ENCODE results near the gene ZNF595.
"Not testable (repeated sequence)": the region's sequence is repeated elsewhere in the genome, so short reads cannot be mapped to it uniquely, and the experiment has no call there.

ZNF595 gene

DNA sequence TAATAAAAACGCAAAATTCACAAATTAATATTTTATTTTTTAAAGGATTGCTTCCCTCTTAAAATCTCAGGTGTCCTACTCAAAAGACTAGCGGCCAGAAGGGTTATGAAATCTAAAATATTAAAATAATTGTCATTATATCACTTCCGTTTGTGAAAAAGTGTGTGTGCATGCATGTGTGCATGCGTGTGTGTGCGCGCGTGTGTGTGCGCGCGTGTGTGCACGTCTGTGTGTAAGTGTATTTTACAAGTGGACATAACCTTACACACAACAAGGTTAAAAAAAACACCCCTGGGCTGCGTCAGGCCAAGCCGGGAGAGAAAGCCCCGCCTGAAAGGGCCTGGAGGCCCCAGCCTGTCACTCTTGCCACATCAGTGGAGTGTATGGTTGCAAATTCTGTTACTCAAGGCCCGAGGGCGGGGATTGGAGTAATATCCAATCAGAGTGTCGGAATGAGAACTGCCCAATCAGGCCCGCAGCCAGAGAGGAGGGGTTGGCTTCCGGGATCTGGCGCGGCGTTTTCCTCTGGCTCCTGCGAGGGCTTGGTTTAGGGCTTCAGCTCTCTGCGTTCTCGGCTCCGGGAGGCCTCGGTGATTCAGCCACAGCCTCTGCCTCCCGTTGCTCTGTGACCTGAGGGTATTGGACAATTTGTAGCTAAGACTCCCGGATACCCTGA, at the start of gene ZNF595:
Gene ZNF595, plus strand, starts transcription at position 518 of the 676 bp plus-strand sequence. CDS start 168 bp downstream, outside the sequence.
- not testable (repeated sequence) for DNase-seq

DNA sequence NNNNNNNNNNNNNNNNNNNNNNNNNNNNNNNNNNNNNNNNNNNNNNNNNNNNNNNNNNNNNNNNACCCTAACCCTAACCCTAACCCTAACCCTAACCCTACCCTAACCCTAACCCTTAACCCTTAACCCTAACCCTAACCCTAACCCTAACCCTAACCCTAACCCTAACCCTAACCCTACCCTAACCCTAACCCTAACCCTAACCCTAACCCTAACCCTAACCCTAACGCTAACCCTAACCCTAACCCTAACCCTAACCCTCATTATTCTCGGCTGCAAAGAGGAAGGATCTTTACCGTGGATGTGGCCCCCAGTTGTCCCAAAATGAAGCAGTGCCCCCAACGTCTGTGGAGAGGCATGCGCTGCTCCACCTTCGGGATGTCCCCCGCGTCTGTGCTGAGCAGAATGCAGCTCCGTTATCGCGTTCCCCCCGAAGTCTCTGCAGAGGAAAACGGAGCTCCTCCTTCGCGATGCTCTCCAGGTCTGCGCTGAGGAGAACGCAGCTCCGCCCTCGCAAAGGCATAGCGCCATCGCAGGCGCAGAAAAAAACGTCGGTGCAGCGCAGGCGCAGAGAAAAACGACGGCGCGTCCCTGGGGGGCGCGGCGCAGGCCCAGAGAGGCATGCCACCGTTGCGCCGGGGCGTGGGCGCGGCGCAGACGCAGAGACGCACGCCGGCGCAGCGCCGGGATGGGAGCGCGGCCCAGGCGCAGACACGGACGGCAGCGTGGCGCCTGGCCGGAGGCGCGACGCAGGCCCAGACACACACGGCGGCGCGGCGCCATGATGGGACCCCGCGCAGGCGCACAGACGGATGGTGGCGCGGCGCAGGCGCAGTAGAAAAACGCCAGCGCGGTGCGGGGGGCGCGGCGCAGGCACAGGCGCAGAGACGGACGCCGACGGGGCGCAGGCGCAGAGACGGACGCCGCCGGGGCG, 42.9 kb upstream of the ZNF595 start:
- DNase-seq = not testable (repeated sequence)

- not testable (repeated sequence) for DNase-seq
Measured at GRCh38 chr4:11095-11815, 41.9 kb upstream of the ZNF595 start.

DNA sequence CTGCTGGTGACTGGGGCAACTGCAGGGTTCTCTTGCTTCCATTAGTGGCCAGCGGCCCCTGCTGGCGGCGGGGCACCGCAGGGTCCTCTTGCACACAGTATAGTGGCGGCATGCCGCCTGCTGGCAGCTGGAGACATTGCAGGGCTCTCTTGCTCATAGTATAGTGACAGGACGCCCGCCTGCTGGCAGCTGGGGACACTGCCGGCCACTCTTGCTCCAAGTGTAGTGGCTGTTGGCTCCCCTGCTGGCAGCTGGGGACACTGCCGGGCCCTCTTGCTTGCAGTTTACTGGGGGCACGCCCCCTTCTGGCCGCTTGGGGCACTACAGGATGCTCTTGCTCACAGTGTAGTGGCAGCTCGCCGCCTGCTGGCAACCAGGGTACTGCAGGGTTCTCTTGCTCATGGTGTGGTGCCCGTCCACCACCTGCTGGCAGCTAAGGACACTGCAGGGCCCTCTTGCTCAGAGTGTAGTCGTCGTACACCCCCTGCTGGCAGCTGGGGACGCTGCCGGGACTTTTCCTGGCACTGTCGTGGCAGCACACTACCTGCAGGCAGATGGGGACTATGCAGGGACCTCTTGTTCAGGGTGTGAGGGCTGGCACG, 41.2 kb upstream of the ZNF595 start:
- DNase-seq = not testable (repeated sequence)

DNA sequence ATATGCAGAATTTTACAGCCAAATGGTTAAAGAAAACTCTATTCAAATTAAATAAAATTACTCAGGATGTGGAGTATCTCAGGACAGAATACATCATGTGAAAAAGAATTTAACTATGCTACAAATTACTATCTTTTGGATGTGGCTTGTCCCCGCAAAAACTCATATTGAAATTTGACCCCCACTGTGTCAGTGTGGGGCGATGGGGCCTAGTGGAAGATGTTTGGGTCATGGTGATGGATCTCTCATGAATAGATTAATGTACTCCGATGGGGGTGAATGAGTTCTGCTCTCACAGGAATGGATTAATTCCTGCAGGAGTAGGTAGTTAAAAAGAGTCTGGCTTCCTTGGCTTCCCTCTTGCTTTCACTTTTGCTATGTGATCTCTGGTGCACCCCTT, 35.0 kb upstream of the ZNF595 start:
- not testable (repeated sequence) for DNase-seq

DNA sequence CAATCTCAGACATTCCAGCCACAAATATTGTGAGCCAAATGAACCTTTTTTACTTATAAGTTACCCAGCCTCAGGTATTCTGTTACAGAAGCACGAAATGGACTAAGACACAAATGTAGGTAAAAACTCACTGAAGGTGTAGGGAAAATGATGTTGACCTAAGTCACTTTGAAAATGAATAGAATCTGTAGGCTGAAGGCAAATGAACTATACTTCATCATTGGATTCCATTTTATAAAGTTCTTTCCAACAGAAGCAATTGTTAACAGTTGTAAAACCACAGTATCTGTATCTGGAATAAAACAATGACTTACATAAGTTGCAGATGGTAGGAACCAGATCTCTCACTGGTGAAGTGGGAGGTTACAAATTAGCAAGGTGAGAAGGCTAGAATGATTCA, 34.5 kb upstream of the ZNF595 start:
- not testable (repeated sequence) for DNase-seq

- not testable (repeated sequence) for DNase-seq
Measured at GRCh38 chr4:22882-23281, 30.2 kb upstream of the ZNF595 start.

DNA sequence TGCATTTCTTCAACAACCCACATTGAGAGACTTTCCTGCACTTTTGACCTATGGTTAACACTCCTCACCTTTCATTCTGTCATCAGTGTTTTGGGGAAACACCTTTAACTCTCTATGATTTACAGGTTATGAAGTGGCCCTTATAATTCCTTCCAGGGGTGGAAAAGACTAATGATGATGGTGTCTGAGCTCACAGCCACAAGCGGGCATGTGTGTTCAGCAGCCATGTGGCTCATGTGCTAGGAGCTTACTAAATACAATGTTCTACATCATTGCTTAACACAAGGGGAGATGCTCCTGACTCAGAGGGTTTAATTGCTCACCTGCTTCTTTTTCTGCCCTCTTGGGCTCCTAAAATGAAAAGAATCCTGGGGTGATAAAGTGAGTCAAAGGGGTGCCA, 28.8 kb upstream of the ZNF595 start:
- DNase-seq = not testable (repeated sequence)

GRCh38 chr4:27501-27900, 25.6 kb upstream of the ZNF595 start:
- not testable (repeated sequence) for DNase-seq

GRCh38 chr4:28767-29542, 24.2 kb upstream of the ZNF595 start:
- DNase-seq = not testable (repeated sequence)

DNA sequence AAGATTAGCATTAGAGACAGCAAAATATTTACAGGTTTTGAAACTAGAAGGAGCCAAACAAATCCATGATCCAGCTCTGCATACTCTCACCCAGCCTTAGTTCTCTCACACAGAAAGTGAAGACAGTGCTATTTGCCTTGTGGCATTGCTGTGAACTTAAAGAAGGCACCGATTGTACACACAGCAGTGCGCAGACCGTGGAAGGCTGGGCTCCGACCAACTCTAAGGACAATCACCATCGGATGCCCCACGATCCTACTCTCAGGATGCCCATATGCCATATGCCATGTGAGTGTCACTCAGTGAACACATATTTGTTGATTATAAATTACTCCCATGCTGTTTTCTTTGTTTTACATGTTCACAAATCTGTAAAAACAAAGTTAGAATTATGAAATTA, 19.8 kb upstream of the ZNF595 start:
- not testable (repeated sequence) for DNase-seq

- DNase-seq = not testable (repeated sequence)
Measured at GRCh38 chr4:36559-37415, 16.3 kb upstream of the ZNF595 start.

DNA sequence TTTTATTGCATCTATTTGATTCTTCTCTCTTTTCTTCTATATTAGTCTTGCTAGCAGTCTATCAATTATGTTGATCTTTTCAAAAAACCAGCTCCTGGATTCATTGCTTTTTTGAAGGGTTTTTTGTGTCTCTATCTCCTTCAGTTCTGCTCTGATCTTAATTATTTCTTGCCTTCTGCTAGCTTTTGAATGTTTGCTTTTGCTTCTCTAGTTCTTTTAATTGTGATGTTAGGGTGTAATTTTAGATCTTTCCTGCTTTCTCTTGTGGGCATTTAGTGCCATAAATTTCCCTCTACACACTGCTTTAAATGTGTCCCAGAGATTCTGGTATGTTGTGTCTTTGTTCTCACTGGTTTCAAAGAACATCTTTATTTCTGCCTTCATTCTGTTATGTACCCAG, 14.9 kb upstream of the ZNF595 start:
- DNase-seq = not testable (repeated sequence)

DNA sequence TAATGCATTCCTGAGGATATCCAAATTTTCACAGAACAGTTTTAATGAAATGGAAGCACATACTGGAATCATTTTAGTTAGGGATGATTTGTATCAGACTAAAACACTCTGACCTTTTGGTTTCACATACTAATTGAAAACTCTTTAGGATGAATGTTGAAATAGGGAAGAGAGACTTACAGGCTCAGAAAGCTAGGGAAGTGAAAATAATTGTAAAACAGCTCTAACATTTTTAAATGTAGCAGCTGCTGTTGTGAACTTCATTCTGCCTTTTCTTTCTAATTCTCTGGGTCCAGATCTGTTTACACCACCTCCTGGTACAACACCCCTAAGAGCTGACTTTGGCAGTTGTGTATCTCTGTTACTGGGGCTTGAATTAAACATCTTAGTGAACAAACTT, 9.7 kb upstream of the ZNF595 start:
- DNase-seq = not testable (repeated sequence)

DNA sequence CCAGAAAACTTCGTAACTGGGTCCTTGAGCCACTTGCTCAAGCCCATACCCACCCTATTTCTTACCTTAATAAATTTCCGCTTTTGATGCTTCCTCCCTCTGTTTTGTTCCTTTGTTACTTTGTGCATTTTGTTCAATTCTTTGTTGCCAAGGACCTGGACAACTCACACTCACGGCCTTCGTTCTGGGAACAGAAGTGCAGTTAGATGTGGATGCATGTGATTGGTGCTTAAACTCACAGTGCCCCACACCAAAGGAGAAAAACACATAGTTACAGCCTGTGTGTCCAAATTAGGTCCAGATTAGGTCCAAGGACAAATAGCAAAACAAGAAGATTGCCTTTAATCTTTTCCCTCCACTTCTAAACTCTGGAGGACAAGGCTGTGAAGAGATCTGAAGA, 1.9 kb upstream of the ZNF595 start:
- not testable (repeated sequence) for DNase-seq

DNA sequence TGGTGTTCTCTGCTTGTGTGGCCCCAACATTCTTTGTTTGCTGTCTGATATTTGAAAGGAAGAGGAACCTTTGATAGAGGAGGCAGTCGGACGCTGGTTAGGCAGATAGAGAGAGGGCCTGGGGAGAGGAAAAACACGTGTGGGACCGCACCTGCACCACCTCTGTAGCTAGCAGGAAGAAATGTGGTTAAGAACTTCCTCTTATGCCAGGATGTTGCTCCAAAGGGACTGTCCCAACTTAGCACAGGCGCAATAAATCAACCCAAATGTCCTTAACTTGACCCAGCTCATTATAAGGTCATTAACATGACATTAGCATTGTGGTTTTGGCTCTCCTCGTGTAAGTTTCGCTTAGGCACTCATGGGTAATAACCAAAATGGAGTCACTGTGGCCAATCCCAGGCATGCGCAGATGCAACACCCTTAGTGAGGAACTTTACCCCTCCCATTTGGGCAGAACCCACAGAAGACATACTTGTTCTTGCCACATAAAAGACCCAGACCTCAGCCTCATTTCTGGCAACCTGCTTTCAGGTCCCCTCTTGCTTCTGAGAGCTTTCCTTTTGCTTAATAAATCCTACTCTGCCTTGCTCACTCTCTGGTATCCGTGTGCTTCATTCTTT, 1.4 kb upstream of the ZNF595 start:
- not testable (repeated sequence) for DNase-seq

DNA sequence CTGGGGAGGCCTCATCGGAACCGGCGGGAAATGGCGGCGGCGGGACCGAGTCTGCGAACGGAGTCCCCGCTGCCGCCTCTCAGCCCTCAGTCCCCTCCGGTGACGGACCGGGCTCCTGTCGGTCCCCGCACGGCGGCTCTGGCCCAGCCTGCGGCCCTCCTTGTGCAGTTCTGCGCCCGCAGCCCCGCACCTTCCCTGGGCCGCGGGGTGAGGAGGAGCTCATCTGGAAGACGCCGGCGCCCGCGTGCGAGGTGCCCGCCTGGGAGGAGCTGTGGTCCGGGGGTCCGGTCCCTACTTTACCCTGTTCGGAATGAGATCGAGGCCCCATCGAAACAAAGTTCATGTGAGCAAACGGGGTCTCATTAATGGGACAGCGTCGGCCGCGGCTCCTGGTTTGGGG, 400 bp downstream of the ZNF595 start:
- not testable (repeated sequence) for DNase-seq

GRCh38 chr4:64733-65132, 11.6 kb downstream of the ZNF595 start:
- not testable (repeated sequence) for DNase-seq

DNA sequence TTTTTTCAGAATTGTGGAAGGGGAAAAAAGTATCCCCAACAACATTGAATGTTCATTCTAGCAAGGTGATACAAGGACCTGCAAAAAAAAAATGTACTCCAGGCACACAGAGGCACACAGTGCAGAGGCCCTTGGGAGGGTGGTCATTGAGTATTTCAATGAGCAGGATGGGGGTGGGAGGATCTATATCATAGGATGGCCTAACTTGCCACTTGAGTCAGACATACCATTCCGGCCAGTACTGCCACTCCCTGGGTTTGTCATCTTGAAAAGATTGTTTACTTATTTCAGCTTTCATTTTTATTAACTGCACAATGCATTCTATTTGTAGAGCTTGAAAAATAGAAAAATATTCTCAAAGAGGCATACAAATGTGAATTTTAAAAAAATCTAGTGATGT, 18.7 kb downstream of the ZNF595 start:
- DNase-seq = no peak

DNA sequence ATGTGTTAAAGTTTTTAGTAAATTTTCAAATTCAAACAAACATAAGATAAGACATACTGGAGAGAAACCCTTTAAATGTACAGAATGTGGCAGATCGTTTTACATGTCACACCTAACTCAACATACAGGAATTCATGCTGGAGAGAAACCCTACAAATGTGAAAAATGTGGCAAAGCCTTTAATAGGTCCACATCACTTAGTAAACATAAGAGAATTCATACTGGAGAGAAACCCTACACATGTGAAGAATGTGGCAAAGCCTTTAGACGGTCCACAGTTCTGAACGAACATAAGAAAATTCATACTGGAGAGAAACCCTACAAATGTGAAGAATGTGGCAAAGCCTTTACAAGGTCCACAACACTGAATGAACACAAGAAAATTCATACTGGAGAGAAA, 32.8 kb downstream of the ZNF595 start:
- DNase-seq = no peak
